Smooth muscle cell (in vitro differentiated cells): Measurements from ENCODE around the gene TRHDE. TPM values are rescaled to one million over a fixed set of nuclear protein-coding genes. Genes with fewer than 3 reads are reported as not detected.
A peak's percentile ranks its signal among the peaks of the same experiment; 100 is the strongest.

ENCODE experiments used
- DNase-seq: peaks from one replicate; lab custom pipeline; 2025; ENCODE audit not compliant: unreplicated experiment; lab: John Stamatoyannopoulos, UW
- H2AFZ ChIP-seq: fragments of 200-600 bp; sonication (generic); 2 replicates; pipeline ENCODE4 v1.6.0; 2016; ENCODE audit warnings: antibody characterized with exemption, low read depth, mild to moderate bottlenecking
- H3F3A ChIP-seq: fragments of 200-600 bp; sonication (generic); 2 replicates; pipeline ENCODE4 v1.6.0; 2017; ENCODE audit warnings: antibody characterized with exemption, low read depth
- H3K27ac ChIP-seq: fragments of 200-600 bp; sonication (generic); 2 replicates; pipeline ENCODE4 v1.5.1; 2016; ENCODE audit warnings: low read depth, mild to moderate bottlenecking
- H3K27me3 ChIP-seq: fragments of 200-600 bp; sonication (generic); 2 replicates; pipeline ENCODE4 v1.6.1; 2016; ENCODE audit warnings: low read depth, mild to moderate bottlenecking
- H3K36me3 ChIP-seq: fragments of 200-600 bp; sonication (generic); 2 replicates; pipeline ENCODE4 v1.5.1; 2016; ENCODE audit warnings: low read depth
- H3K4me1 ChIP-seq: fragments of 200-600 bp; sonication (generic); 2 replicates; pipeline ENCODE4 v1.5.1; 2016; ENCODE audit warnings: low read depth
- H3K4me2 ChIP-seq: fragments of 200-600 bp; sonication (generic); 2 replicates; pipeline ENCODE4 v1.6.0; 2016; ENCODE audit warnings: mild to moderate bottlenecking
- H3K4me3 ChIP-seq: fragments of 200-600 bp; sonication (generic); 2 replicates; pipeline ENCODE4 v1.5.1; 2016; ENCODE audit warnings: mild to moderate bottlenecking
- H3K79me2 ChIP-seq: fragments of 200-600 bp; sonication (generic); 2 replicates; pipeline ENCODE4 v1.6.0; 2016; ENCODE audit warnings: low read depth, mild to moderate bottlenecking
- H3K9ac ChIP-seq: fragments of 200-600 bp; sonication (generic); 2 replicates; pipeline ENCODE4 v1.6.0; 2016; ENCODE audit warnings: low read depth
- H3K9me3 ChIP-seq: fragments of 200-600 bp; sonication (generic); replicated peaks from 2 replicates; pipeline ENCODE4 v1.5.1; 2016; ENCODE audit warnings: low read depth
- H4K20me1 ChIP-seq: fragments of 200-600 bp; sonication (generic); 2 replicates; pipeline ENCODE4 v1.6.0; 2016; ENCODE audit warnings: low read depth
- WGBS: methylation state at CpG from one replicate; pipeline ENCODE4 v1.1.7; 2016; ENCODE audit warnings: low lambda C conversion rate; 5-methylcytosine and 5-hydroxymethylcytosine counted together
- polyA plus RNA-seq: library from polyadenylated mRNA; unstranded; fragments of >200 nt; fragmentation: Nextera tagmentation; extraction: Ambion mirVana; gene quantifications from 2 replicates; pipeline ENCODE4 v1.2.1, GENCODE V29; 2016
- total RNA-seq: library from RNA; depleted of rRNA; stranded (reverse); fragments of >200 nt; gene quantifications from 2 replicates; pipeline ENCODE4 v1.2.3, GENCODE V29; 2014
- TF ChIP-seq, protein P1 (sequence below): fragments of 200-600 bp; sonication (generic); IDR thresholded peaks from 2 replicates; pipeline ENCODE4 v1.5.1; 2017; ENCODE audit warnings: borderline replicate concordance, mild to moderate bottlenecking, antibody characterized with exemption; ENCODE audit not compliant: insufficient read depth, poor library complexity, severe bottlenecking

Gene TRHDE
- total and polyA plus RNA-seq, 2 experiments from 2014 or later: 0.32 to 0.81 TPM

DNA sequence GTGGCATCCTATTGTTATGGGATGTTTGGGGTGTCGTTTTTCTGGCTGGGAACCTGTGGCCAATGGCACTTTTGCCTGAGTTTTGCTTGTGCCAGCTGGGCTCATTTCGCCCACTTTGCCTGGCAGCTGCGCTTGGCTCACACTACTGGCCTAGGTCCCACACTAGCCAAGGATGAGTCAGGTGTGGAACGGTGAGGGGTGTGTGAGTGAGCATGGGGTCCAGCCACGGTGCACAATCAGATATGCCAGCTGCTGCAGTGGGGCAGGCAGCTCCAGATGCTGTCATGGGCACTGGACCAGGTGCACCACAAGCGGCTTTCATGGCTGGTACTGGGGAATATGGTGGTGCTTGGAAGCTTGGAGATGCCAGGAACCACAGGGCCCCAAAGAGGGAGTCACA is 21.5 kb downstream of the TRHDE start:
- TF ChIP-seq, protein P1, sequence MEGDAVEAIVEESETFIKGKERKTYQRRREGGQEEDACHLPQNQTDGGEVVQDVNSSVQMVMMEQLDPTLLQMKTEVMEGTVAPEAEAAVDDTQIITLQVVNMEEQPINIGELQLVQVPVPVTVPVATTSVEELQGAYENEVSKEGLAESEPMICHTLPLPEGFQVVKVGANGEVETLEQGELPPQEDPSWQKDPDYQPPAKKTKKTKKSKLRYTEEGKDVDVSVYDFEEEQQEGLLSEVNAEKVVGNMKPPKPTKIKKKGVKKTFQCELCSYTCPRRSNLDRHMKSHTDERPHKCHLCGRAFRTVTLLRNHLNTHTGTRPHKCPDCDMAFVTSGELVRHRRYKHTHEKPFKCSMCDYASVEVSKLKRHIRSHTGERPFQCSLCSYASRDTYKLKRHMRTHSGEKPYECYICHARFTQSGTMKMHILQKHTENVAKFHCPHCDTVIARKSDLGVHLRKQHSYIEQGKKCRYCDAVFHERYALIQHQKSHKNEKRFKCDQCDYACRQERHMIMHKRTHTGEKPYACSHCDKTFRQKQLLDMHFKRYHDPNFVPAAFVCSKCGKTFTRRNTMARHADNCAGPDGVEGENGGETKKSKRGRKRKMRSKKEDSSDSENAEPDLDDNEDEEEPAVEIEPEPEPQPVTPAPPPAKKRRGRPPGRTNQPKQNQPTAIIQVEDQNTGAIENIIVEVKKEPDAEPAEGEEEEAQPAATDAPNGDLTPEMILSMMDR: no peak
- WGBS: 95% methylated on average over 6 of the region's 6 CpGs
- H3K4me3 ChIP-seq: no peak overlapping the region
- no peak overlapping the region for H2AFZ ChIP-seq
- no peaks in the 10 kb centered on the region for H3F3A ChIP-seq
- no peak overlapping the region for H3K27ac ChIP-seq
- no peaks in the 10 kb centered on the region for H3K36me3 ChIP-seq
- no peaks in the 10 kb centered on the region for H3K27me3 ChIP-seq
- no peak overlapping the region for H3K4me2 ChIP-seq
- H3K9me3 ChIP-seq: no peaks in the 10 kb centered on the region
- H3K4me1 ChIP-seq: no peaks in the 10 kb centered on the region
- no peak overlapping the region for H3K9ac ChIP-seq
- DNase-seq: no peak
- H3K79me2 ChIP-seq: no peaks in the 10 kb centered on the region
- H4K20me1 ChIP-seq: no peaks in the 10 kb centered on the region

DNA sequence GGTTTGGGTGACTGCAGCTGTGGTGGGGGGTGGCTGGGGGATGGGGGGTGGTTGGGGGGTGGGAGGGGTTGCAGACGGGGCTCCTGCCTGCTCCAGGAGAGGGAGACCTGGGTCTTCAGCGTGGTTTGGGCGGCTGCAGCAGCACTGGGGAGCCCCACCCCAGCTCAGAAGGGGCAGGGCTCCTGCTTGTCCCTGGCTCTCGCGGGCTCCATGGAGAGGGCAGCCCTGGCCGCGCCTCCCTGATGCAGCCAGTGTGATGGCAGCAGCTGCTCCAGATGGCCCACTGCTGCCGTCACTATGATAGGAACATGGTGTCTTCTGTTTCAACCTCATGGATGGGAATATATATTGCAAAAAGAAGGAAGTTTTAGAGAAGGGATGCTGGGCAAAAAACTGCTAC is 22.9 kb downstream of the TRHDE start:
- H4K20me1 ChIP-seq: no peaks in the 10 kb centered on the region
- H3K4me1 ChIP-seq: no peaks in the 10 kb centered on the region
- no peaks in the 10 kb centered on the region for H3K79me2 ChIP-seq
- H3K27ac ChIP-seq: no peak overlapping the region
- TF ChIP-seq, protein P1: no peak
- H3K9me3 ChIP-seq: no peaks in the 10 kb centered on the region
- H3K9ac ChIP-seq: no peak overlapping the region
- H3F3A ChIP-seq: no peaks in the 10 kb centered on the region
- no peaks in the 10 kb centered on the region for H3K36me3 ChIP-seq
- 95% methylated on average over 5 of the region's 8 CpGs for WGBS
- no peak overlapping the region for H2AFZ ChIP-seq
- no peak for DNase-seq
- no peak overlapping the region for H3K4me3 ChIP-seq
- H3K4me2 ChIP-seq: no peak overlapping the region
- no peaks in the 10 kb centered on the region for H3K27me3 ChIP-seq

GRCh38 chr12:72295744-72296143 is 23.6 kb downstream of the TRHDE start:
- Histone ChIP-seq H3K9me3 (no peaks in the 10 kb centered on the region), H3K9ac (no peak overlapping the region), H3K4me3 (no peak overlapping the region), H3K27me3 (no peaks in the 10 kb centered on the region), H3K27ac (peak overlapping the region; percentile 56), H3K4me1 (no peaks in the 10 kb centered on the region), H2AFZ (no peak overlapping the region), H4K20me1 (no peaks in the 10 kb centered on the region), H3K36me3 (no peaks in the 10 kb centered on the region), H3F3A (no peaks in the 10 kb centered on the region), H3K79me2 (no peaks in the 10 kb centered on the region), H3K4me2 (peak overlapping the region; percentile 33)
- DNase-seq: no peak
- WGBS: 90% methylated on average over 2 of the region's 2 CpGs
- TF ChIP-seq, protein P1: no peak

DNA sequence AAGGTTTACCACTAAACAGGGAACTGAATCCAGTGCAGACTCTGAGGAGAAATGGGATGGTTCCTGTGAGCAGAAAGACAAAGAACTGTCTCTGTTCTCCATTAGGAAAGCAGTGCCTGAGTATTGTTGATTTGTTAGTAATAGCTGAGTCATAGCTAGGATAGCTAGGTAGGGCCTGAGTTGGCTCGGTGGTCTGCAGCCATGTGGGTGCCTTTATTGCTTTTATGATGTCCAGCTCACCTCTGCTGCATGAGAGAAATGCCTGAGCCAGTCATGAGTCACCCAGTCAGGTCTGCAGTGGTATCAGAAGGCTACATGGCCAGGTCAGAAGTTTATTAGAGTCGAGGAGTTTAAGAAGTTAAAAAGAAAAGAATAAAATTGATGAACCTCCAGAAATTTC is 24.2 kb downstream of the TRHDE start:
- Histone ChIP-seq H3K9me3 (no peaks in the 10 kb centered on the region), H3K79me2 (no peaks in the 10 kb centered on the region), H3K27ac (peak overlapping the region; percentile 56), H3K36me3 (no peaks in the 10 kb centered on the region), H4K20me1 (no peaks in the 10 kb centered on the region), H3K4me2 (no peak overlapping the region), H3K4me3 (no peak overlapping the region), H3K4me1 (no peaks in the 10 kb centered on the region), H2AFZ (no peak overlapping the region), H3F3A (no peaks in the 10 kb centered on the region), H3K9ac (no peak overlapping the region), H3K27me3 (no peaks in the 10 kb centered on the region)
- WGBS: 29% methylated on average over 2 of the region's 2 CpGs
- TF ChIP-seq, protein P1: no peak
- DNase-seq: no peak
